Activated CD8-positive, alpha-beta memory T cell treated with anti-CD3 and anti-CD28 coated beads for 24 hours (primary cell): ENCODE data around the gene KLRC2.
"Not testable (repeated sequence)": the region's sequence is repeated elsewhere in the genome, so short reads cannot be mapped to it uniquely, and the experiment has no call there.

Source experiments
- DNase-seq: peaks from one replicate; pipeline ENCODE4 v3.0.0-alpha.2; 2020

The KLRC2 gene

GRCh38 chr12:10435816-10436215 lies at the start of gene KLRC2:
Gene KLRC2 (minus strand): TSS chr12:10436010. CDS start chr12:10435986, 24 bp downstream.
- DNase-seq, result not testable (repeated sequence)

GRCh38 chr12:10481901-10482300 lies 46.1 kb upstream of the KLRC2 start:
- not testable (repeated sequence) for DNase-seq

GRCh38 chr12:10472808-10473207 lies 37.0 kb upstream of the KLRC2 start:
- DNase-seq, result not testable (repeated sequence)

- no peak for DNase-seq
Measured at GRCh38 chr12:10469701-10470100, 33.9 kb upstream of the KLRC2 start.

- DNase-seq, result no peak
Measured at GRCh38 chr12:10466311-10466710, 30.5 kb upstream of the KLRC2 start.

- DNase-seq, result no peak
Measured at GRCh38 chr12:10457760-10458159, 21.9 kb upstream of the KLRC2 start.

- no peak for DNase-seq
Measured at GRCh38 chr12:10456856-10457255, 21.0 kb upstream of the KLRC2 start.

GRCh38 chr12:10455766-10456165 lies 20.0 kb upstream of the KLRC2 start:
- no peak for DNase-seq

- no peak for DNase-seq
Measured at GRCh38 chr12:10454531-10454930, 18.7 kb upstream of the KLRC2 start.

- DNase-seq, result no peak
Measured at GRCh38 chr12:10453156-10453555, 17.3 kb upstream of the KLRC2 start, which contains the start of gene KLRC1. Gene KLRC1 (minus strand): TSS chr12:10453377. CDS start chr12:10451156, 2,221 bp downstream.

- DNase-seq, result peak; percentile 50
Measured at GRCh38 chr12:10448236-10448635, 12.4 kb upstream of the KLRC2 start.

GRCh38 chr12:10446052-10446451 lies 10.2 kb upstream of the KLRC2 start:
- not testable (repeated sequence) for DNase-seq

- DNase-seq, result not testable (repeated sequence)
Measured at GRCh38 chr12:10441144-10441543, 5.3 kb upstream of the KLRC2 start.

- DNase-seq, result not testable (repeated sequence)
Measured at GRCh38 chr12:10439608-10440274, 3.9 kb upstream of the KLRC2 start.

GRCh38 chr12:10437601-10438000 lies 1.8 kb upstream of the KLRC2 start:
- not testable (repeated sequence) for DNase-seq

GRCh38 chr12:10430623-10431022 lies 5.2 kb downstream of the KLRC2 start:
- not testable (repeated sequence) for DNase-seq

- not testable (repeated sequence) for DNase-seq
Measured at GRCh38 chr12:10425938-10426337, 9.9 kb downstream of the KLRC2 start.

GRCh38 chr12:10424260-10424899 lies 11.4 kb downstream of the KLRC2 start:
- not testable (repeated sequence) for DNase-seq

- not testable (repeated sequence) for DNase-seq
Measured at GRCh38 chr12:10422159-10422558, 13.7 kb downstream of the KLRC2 start.

GRCh38 chr12:10420334-10420733 lies 15.5 kb downstream of the KLRC2 start, which contains the start of gene KLRC3:
Gene KLRC3 (minus strand): TSS chr12:10420595. CDS start chr12:10420550, 45 bp downstream.
- DNase-seq, result not testable (repeated sequence)

- no peak for DNase-seq
Measured at GRCh38 chr12:10409392-10409791, 26.4 kb downstream of the KLRC2 start, which contains the start of gene KLRC4. Gene KLRC4 (minus strand): TSS chr12:10409757. CDS start chr12:10409575, 182 bp downstream.

- DNase-seq, result no peak
Measured at GRCh38 chr12:10408842-10409241, 27.0 kb downstream of the KLRC2 start.

GRCh38 chr12:10406725-10407124 lies 29.1 kb downstream of the KLRC2 start:
- DNase-seq, result peak; percentile 68

- DNase-seq, result no peak
Measured at GRCh38 chr12:10405294-10405693, 30.5 kb downstream of the KLRC2 start.
